ENCODE measurements around the gene TNS4. TPM values are rescaled to one million over a fixed set of nuclear protein-coding genes. Genes with fewer than 3 reads are reported as not detected.

TNS4 gene
- total RNA-seq, 1 experiment from 2014 or later: 0.14 TPM

DNA sequence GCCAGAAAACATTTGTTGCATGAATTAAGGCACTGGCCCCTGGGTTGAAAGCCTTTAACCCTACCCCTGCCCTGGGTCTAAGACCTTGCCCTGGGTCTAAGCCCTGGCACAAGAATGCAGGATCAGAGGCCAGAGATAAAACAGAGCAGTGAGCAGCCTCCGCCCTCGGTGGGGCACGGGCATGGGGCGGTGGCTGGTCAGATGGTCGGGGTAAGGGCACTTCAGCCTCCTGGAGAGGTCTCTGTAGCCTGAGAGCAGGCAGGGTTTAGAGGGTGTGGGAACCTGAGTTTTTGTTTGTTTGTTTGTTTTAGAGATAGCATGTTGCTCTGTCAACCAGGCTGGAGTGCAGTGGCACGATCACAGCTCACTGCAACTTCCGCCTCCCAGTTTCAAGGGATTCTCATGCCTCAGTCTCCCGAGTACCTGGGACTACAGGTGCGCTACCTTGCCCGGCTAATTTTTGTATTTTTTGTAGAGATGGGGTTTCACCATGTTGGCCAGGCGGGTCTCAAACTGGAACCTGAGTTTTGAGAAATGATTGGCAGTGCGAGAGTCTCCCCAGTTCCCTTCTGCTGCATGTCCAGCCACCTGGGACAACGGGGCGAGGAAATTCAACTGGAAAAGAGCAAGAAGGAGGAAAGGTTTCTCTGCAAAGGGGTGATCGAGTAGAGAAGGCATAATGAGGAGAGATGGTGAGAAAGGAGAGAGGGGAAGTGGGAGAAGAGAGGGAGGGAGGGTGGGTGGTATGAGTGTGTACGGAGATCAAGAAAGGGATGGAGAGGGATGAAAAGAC lies 27.7 kb downstream of the TNS4 start:
- no peak for DNase-seq (ENCODE audit: low spot score)

DNA sequence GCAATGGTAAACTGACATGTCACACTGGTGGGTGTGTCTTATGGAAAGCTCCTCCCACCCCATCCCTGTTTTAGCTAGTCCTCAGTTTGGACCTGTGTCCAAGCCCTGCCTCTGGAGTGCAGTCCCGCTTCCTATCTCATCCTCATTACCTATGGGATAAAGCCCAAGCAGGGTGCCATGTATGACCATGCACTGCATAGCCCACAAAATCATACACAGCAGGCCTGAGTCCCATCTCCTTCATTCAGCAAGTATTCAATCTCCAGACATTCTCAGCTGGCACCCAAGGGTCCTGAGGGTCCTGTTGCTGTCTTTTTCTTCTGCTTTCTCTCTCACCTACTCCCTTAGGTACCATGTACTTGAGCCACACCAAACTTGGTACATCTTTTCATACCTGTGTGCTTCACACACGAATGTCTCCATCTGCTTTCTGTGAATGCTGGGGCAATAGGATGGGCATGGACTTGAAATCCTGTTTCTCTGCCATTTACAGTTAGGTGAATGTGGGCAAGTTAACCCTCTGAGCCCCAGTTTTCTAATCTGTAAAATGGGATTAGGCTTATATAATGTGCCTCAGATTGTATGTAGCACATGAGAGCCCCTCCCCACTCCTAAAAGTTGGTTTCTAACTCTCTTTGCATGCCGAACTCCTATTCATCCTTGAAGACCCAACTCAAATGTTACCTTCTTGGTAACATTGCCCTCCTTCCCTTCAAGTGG lies 28.5 kb downstream of the TNS4 start:
- no peak for DNase-seq (ENCODE audit: low spot score)

DNA sequence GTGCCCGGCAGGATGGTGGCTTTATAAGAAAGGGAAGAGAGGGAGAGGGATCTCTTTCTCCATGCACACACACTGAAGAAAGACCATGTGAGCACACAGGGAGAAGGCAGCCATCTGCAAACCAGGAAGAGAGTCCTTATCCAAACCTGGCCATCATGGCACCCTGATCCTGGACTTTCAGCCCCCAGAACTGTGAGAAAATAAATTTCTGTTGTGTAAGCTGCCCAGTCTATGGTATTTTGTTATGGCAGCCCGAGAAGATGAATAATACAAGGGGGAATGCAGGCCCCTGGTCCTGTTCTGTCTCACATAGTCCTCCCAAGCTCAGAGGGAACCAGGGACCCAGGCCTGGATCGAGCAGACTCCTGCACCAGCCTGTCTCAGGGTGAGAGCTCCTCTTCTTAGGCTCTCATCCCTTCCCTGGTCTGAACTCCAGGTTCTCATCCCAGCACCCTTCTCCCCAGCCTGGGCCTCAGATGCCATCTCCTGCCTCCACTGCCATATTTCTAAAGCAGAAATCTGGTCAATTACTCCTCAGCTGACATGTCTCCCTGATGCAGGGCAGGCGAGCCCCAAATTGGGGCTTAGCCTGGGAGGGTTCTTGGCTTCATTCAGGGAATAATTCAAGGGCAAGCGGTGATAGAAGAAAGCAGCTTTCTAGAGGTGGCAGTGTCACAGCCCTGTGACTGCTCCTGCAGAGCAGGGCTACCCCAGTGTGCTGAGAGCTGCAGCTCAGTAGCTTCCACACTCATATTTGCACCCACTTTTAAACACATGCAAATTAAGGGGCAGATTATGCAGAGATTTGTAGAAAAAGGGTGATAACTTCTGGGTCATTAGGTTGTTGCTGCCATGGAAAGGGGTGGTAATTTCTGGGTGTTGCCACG lies 29.3 kb downstream of the TNS4 start:
- DNase-seq (ENCODE audit: low spot score): no peak

DNA sequence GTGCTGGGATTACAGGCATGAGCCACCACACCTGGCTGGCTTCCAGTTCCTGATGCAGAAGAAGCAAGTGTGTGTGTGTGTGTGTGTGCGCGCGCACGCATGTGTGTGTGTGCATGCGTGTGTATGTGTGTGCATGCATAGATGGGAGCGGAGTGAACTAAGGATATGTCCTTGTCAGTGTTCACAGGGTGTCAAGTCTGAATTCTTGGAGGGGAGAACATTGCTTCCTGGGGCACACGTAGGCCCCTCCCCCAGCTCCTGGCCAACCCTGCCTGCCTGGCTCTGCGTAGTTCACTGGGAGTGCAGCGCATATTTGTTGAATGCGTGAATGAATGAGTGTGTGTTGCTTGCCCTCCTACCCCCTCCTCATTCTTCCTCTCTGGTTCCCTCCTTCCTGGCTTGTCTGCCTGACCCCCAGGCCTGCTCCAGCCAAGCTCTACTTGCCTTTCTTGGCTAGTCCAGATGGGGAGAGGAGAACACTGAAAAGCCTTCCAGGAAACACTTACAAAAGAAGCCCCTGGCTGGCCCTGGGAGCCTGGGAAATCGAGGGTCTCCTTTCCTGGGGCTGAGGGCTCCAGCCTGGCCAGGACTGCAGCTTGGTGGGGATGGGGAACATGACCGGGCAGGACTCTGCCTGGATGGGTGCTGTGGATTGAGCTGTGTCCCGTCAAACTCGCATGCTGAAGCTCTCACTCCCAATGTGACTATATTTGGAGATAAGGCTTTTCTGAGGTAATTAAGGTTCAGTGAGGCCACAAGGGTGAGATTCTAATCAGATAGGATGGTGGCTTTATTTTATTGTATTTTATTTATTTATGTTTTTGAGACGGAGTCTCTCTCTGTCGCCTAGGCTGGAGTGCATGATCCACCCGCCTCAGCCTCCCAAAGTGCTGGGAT lies 30.2 kb downstream of the TNS4 start:
- no peak for DNase-seq (ENCODE audit: low spot score)

DNA sequence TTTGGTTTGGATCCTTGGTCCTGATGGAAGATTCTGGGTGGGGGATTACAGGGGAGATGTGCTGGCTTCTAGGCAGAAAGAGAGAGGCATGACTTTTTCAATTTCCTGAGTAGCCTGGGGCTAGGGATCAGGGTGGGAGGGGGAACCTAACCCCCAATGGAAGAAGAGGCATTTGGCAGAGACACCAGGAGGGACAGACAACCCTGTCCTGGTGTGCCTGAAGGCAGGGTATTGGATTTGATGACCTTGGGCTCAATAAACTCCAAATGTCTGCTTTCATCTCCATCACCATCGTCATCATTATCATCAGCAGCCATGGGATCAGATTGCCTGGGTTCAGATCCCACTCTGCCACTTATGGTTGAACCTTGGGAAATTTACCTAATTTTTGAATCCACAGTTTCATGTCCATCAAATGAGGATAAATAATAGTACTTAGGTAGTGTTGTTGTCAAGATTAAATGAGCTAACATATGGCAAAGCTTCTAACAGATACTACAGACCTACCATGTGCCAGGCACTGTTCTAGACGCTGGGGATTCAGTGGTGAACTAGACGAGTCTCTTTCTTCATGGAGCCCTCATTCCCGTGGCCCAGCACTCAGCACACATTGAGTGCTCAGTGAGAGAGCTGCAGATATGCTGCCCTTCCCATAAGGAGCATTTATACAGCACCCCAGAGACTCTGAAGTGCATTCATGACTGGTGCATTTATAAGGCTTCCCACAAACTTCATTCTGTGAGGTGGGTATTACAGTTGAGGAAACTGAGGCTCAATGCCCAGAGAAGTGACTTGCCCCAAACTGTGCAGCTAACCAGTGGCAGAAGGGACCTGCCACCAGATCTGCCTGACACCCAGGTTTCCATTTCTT lies 31.4 kb downstream of the TNS4 start:
- DNase-seq (ENCODE audit: low spot score): no peak

DNA sequence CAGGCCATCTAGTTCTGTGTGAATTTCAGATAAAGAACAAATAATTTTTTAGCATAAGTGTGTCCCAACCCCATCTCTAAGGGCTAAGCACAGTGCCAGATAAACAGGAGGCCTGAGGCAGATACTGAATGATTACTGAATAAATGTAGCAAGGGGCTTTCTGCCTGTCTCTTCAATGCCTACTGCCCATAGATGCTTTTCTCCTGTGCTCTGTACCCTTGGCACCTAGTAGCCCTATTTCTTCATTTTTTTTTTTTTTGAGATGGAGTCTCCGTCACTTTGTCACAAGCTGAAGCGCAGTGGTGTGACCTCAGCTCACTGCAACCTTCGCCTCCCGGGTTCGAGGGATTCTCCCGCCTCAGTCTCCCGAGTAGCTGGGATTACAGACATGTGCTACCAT lies 32.9 kb downstream of the TNS4 start:
- DNase-seq (ENCODE audit: low spot score): no peak

DNA sequence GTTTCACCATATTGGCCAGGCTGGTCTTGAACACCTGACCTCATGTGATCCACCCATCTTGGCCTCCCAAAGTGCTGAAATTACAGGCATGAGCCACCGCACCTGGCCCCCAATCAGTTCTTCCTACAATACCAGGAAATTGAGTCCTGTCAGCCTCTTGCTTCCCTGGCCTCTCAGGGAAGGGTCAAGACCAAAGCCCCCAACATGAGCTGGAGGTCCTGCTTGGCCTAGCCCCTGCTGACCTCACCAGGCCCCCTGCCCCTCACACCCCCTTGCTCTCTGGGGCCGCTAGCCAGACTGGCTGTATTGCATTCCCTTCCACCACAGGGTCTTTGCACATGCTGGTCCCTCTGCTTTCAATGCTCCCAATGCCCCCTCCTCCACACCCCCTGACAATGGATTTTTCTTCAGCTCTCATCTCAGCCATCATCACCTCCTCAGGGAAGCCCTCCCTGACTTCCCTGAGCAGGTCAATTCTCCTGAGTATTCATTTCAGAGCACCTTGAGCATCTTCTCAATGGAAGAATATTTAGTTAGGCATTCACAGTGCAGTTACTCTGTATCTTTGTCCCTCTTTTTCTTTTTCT lies 34.0 kb downstream of the TNS4 start:
- DNase-seq (ENCODE audit: low spot score): no peak

DNA sequence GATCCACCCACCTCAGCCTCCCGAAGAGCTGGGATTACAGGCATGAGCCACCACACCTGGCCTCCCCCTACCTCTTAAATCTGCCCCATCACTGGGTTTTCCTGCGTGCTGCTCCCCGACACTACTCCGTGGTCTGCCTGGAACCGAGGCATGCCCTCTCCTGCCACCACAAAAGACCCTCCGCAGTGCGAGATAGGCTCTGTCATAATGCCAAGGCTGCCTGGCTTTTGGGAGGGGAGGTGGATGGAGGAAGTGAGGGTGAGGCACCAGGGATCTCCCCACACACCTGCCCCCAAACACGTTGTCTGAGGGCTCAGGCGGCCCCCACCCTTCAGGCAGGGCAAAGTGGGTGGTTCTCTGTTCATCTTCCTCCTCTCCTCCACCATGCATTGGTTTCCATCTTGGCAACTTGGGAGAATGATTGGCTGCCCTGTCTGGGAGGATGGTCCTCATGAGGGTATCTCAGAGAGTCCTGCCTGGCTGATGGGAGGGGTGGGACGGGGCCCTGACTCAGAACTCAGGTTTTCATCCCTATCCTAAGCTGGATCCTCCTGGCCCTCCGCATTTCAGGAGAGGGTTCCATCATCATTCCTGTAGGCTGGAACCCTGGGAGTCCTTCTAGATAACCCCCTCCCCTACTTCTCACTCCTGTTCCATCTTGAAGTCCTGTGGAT lies 35.0 kb downstream of the TNS4 start:
- DNase-seq (ENCODE audit: low spot score): no peak

DNA sequence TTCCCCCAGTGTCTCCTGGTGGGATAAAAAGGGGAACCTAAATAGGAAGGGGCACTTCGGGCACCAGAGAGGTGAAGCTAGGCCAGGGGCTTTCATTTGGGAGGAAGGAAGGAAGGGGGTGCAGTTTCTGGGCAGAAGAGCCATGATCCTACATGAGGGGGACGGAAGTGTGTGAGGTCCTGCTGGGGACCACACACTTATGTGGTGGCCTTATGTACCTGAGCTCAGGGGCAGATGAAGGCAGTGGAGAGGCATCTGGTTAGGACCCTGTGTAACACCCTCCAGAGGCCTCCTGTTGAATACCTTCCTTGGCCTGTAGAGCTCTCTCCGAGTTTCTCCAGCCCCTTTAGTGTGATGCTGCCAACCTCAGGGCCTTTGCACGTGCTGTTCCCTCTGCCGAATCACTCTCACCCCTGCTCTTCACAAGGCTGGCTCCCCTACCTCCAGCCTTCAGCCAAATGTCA lies 37.0 kb downstream of the TNS4 start:
- DNase-seq (ENCODE audit: low spot score): no peak

DNA sequence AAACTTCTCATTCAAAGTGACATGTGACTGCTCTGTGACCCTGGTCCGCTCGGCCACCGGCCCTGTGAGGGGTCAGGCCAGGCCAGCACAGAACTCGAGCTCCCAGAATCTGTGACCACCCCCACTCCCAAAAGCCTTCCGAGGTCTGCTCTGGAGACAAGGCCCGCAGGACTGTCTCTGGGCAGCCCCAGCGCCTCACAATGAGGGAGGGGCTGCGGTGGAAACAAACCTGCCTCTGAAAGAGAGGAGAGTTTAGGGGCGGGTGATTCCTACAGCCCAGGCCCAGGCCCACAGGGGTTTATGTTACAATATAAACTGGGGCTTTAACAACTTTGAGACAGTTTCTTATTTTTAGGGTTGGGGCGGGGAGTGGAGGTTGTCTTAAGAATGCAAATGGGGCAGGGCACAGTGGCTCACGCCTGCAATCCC lies 38.3 kb downstream of the TNS4 start:
- no peak for DNase-seq (ENCODE audit: low spot score)

DNA sequence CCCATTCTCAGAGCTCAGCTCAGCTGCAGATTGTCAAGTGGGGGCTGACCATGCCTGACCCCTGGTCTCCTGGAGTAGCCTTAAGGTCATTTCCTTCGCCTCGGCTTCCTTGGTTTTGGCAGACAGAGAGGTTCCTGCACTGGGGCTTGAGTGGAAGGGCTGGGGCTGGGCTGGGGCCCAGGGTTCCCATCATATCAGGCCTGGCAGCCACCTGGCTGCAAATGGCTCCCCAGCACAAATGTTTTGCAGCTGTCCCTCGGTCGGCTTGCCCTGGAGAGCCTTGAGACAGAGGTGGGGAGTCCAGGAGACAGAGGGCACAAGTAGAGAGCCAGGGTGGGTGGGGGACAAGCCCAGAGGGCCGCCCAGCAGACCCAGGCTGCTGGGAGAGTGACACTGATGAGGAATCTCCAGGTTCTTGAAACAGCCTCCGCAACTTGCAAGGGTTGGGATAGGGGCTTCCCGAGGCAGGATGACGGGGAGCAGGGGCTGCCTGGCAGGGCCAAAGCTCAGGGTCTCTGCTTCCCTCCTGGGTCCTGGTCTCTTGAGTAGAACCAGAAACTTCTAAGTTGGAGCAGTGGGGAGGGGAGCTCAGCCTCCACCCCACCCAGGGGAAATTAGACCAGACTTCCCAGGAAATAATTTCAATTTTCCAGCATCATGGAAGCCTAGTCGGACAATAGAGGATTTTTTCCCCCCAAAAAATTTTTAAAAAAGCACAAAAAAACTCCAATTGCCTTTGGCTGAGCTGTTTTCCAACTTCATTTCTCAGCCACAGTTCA lies 38.9 kb downstream of the TNS4 start:
- no peak for DNase-seq (ENCODE audit: low spot score)

DNA sequence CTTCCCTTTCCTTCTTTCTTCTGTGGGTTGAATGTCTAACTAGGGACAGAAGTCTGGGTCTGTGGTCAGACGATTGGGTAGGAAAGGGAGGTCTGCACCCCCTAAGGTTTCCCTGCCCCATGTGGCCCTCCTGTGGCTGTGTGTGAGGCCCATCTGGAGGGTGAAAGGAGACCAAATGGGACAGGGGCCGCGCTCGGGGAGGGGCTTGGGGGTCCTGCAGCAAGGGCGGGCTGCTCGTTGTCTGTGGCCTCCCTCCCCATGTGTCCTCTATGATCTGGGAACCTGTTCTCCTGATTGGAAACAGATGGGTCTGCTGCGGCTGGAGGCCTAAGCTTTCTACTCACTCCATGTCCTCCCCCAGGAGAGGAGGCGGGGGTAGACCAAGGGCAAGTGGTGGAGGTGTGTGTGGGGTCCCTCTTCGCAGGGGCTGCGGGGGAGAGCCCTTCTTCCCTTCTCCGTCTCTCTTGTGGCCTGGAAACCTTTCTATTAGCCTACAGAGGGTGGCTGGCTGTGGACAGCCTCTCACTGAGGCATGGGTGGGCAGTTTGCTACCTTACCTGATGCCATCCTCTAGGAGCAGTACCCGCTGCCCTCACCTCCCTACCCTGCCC lies 39.6 kb downstream of the TNS4 start:
- DNase-seq (ENCODE audit: low spot score): no peak

DNA sequence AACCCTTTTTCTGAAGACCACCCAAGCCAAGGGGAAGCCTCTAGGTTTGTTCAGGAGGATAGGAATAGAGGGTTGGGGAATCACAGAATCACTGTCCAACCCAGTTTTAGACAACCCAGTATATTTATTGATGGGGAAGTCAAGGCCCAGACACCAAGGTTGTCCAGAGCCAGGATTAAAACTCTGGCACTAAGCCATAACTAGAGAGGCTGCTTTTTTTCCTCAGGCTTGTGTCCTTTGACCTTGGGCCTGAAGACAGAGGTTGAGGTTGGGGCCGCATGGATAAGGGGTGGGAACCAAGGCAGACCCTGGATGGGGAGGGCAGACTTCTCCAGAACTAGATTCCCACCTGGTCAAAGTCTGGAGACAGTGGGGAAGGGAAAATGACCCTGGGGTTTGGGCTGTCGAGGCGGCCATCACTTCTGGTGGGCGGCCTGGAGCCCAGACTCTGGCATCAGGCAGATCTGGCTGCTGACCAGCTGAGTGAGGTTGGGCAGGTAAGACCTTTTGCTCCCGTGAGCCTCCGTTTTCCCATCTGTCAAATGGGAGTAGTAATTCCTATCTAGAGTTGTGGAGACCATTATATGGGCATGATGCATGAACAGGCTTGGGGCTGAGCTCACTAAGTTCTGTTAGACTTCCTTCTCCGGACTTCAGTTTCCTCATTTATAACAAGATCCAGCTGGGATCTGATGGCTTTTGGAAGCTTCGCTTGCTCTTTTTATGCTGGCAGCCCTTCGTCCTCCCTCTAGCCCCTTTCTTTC lies 40.3 kb downstream of the TNS4 start:
- DNase-seq (ENCODE audit: low spot score): no peak

DNA sequence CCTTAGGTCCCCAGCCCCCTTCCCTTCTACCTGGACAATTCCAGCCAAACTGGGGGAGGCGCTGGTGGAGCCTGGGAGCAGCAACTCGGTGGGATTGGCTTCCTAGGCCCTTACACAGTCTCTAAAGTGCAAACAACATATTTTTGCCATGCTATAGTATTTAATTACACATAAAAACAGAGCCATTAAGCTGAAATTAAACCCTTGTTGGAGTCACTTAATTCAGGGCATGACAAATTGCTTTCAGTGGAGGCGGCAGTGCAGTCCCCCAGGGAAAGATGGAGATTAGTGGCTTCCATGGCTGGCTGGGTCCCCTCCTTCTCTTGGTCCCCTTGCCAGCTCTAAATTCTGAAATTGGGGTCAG lies 40.8 kb downstream of the TNS4 start:
- no peak for DNase-seq (ENCODE audit: low spot score)

DNA sequence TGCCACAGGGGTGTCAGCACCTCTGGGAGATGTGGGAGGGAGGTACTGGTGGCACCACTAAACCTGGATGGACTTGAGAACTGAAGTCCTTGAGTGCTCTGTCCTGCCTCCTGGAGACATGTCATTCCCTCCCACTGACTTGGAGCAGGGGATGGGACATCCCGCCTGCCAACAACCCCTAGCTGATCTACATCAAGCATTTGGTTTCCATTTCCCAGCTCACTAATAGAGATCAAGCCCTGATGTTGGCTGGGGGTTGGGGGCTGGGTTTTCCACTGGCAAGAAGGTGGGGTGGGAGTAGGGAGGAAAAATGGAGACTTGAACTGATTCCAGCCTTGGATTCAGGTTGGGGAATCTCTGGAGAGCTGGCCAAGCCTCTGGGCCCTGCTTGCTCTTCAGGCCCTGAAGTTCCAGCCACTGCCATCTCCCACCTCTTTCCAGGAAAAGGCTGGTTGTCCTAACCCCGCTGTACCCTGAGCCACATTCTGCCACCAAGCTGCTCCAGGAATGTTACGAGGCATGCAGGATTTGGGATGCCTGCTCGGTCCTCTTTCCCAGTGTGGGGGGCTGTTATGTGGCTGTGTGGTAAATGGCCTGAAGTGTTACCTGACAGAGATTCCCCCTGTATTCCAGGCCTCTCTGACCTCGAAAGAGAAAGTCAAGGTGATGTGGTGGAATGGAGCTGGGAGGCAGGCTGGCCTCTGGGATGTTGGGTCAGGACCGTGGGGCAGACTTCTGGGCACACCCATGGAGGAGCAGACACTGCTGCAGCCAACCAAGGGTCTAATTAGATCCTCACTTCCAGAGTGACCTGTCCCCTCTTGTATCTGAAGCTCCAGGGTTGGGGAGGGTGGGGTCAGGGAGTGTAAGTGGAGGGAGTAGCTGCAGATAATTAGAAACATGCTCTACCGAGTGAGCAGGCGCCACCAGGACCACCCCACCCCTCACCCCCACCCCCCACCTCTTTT lies 41.5 kb downstream of the TNS4 start:
- no peak for DNase-seq (ENCODE audit: low spot score)

DNA sequence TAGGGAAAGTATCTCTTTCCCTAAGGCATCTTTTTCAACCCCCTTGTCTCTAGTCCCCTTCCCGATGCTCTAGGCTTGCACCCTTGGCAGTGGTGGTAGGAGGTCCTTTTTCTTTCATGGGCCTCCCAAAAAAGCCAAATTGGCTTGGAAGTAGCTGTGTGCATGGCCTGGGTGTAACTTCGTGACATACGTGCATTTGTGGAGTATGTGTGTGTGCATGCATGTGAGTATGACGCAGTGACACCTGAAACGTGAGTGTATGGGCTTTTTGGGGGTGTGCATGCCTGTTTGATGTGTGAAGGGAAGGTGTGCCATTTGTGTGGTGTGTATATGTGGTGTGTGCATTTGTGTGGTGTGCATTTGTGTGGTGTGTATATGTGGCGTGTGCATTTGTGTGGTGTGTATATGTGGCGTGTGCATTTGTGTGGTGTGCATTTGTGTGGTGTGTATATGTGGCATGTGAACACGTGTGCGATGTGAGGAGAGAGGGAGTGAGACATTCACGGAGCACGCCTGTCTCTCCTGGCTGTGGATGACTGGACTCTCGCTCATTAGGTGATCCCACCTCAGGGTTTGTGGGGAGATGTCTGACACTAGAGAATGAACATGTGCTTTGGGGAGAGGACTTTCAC lies 42.5 kb downstream of the TNS4 start:
- no peak for DNase-seq (ENCODE audit: low spot score)

All from A172 (cell line).